ENCODE results near the gene TTC23. TPM values are rescaled to one million over a fixed set of nuclear protein-coding genes. Genes with fewer than 3 reads are reported as not detected.
A peak's percentile ranks its signal among the peaks of the same experiment; 100 is the strongest.

Gene TTC23
- total RNA-seq, 1 donor from 2014 or later: 19.1 TPM

GRCh38 chr15:99187936-99188335 is 61.4 kb downstream of the TTC23 start:
- Histone ChIP-seq H3K4me1 (no peaks in the 10 kb centered on the region), H3K9me3 (no peaks in the 10 kb centered on the region), H3K4me3 (no peak overlapping the region), H3K27me3 (no peaks in the 10 kb centered on the region), H3K27ac (no peak overlapping the region), H3K36me3 (no peaks in the 10 kb centered on the region)
- TF ChIP-seq CTCF (IDR thresholded peaks at IDR 0.05): no peak
- DNase-seq: no peak
- intact Hi-C loops (cut with DNase I): no loop called here
- no peak for ATAC-seq

DNA sequence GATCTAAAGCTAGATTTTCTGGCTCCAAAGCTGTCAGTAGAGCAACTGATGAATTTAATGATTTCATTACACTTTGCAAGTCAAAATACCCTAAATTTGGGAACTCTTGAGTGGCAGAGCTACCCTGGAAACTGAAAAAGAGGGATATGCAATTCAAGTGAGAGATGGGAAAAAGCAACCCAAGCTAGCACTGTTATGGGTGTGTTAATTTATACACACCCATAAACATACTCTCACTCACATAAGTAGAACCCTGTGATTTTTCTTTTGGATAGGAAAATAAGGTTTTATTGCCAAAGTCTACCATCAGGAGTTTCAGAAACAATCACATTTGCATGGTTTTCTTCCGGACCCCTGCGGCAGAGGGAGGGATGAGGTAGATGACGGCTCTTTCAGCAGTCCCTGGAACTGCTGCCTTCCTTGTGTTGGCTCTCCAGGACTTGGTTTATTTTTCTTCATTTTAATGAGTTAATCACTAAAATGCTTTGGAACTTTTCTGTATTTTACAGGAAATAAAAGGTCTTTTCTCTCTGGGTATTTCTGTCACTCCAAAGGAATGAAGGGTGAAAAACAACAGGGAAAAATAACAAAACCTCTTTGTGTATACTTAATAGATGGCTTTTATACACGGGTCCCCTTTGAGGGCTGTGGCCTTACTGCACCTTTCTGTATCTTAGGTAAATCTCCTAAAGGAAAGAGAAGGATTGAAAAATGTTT is 63.8 kb downstream of the TTC23 start:
- Histone ChIP-seq H3K4me3 (no peak overlapping the region), H3K9me3 (no peaks in the 10 kb centered on the region), H3K4me1 (no peaks in the 10 kb centered on the region), H3K27me3 (no peaks in the 10 kb centered on the region), H3K27ac (no peak overlapping the region), H3K36me3 (no peaks in the 10 kb centered on the region)
- no peak for ATAC-seq
- no peak for DNase-seq
- TF ChIP-seq CTCF (IDR thresholded peaks at IDR 0.05): no peak
- intact Hi-C loops (cut with DNase I): no loop called here

DNA sequence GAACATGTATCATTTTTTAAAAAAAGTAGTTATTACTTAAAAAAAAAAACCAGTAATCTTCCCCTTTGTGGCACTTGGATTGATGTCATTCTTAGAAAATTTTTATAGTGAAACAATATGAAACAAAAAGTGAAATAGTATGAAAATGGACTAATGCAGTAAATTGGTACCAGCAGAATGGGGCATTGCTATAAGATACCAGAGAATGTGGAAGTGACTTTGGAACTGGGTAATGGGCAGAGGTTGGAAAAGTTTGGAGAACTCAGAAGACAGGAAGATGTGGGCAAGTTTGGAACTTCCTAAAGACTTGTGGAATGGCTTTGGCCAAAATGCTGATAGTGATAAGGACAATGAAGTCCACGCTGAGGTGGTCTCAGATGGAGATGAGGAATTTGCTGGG is 66.6 kb downstream of the TTC23 start:
- DNase-seq: no peak
- Histone ChIP-seq H3K4me1 (no peaks in the 10 kb centered on the region), H3K4me3 (no peak overlapping the region), H3K27ac (no peak overlapping the region), H3K36me3 (no peaks in the 10 kb centered on the region), H3K27me3 (no peaks in the 10 kb centered on the region), H3K9me3 (no peaks in the 10 kb centered on the region)
- no peak for TF ChIP-seq CTCF (IDR thresholded peaks at IDR 0.05)
- intact Hi-C loops (cut with DNase I): no loop called here
- ATAC-seq: no peak

DNA sequence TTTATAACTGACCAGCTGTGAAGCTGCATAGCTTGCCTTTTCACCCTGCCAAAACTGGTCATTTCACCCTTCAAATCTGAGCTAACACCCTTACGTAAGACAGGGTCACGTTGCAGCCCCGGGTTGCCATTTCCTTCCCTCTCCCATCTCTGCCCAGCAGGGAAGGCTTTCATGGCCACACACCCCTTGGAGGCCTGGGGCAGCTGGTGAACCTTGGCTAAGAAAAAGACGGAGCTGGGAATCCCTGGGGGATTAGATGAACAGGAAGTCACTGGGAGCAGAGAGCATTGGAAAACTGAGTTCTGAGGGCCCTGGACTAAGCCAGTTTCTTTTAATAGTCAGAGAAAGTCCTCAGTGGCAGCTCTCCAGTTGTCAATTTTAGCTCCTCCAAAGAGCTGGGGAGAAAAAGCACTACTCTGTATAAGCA is 67.8 kb downstream of the TTC23 start:
- ATAC-seq (peak; percentile 41), DNase-seq (no peak)
- H3K4me1 ChIP-seq: no peaks in the 10 kb centered on the region
- H3K27ac ChIP-seq: no peak overlapping the region
- no peak overlapping the region for H3K4me3 ChIP-seq
- intact Hi-C loops (cut with DNase I): no loop called here
- no peaks in the 10 kb centered on the region for H3K36me3 ChIP-seq
- no peaks in the 10 kb centered on the region for H3K9me3 ChIP-seq
- H3K27me3 ChIP-seq: no peaks in the 10 kb centered on the region
- TF ChIP-seq CTCF (IDR thresholded peaks at IDR 0.05): no peak

GRCh38 chr15:99180964-99181306 is 68.4 kb downstream of the TTC23 start:
- intact Hi-C loops (cut with DNase I): no loop called here
- Histone ChIP-seq H3K36me3 (no peaks in the 10 kb centered on the region), H3K27ac (no peak overlapping the region), H3K4me3 (no peak overlapping the region), H3K4me1 (no peaks in the 10 kb centered on the region), H3K9me3 (no peaks in the 10 kb centered on the region), H3K27me3 (no peaks in the 10 kb centered on the region)
- no peak for TF ChIP-seq CTCF (IDR thresholded peaks at IDR 0.05)
- no peak for ATAC-seq
- DNase-seq: no peak

All from upper lobe of right lung (tissue), 1 donor.